Upper lobe of right lung (tissue), 1 donor: ENCODE data around the gene RSPRY1. TPM values are rescaled to one million over a fixed set of nuclear protein-coding genes. Genes with fewer than 3 reads are reported as not detected.

Experiments used
- ATAC-seq: fragments of 200-7000 bp; cut with Tn5 transposase; one replicate; pipeline ENCODE4 v1.9.1; 2020; ENCODE audit warnings: mild to moderate bottlenecking, moderate library complexity
- DNase-seq: peaks from one replicate; pipeline ENCODE4 v3.0.0-alpha.2; 2020
- H3K27ac ChIP-seq: fragments of 200-600 bp; one replicate; pipeline ENCODE4 v1.8.0; 2022
- H3K27me3 ChIP-seq: fragments of 200-600 bp; one replicate; pipeline ENCODE4 v1.8.0; 2022; ENCODE audit warnings: mild to moderate bottlenecking
- H3K36me3 ChIP-seq: fragments of 200-600 bp; one replicate; pipeline ENCODE4 v1.8.0; 2022
- H3K4me1 ChIP-seq: fragments of 200-600 bp; one replicate; pipeline ENCODE4 v1.8.0; 2022
- H3K4me3 ChIP-seq: fragments of 200-600 bp; one replicate; pipeline ENCODE4 v1.8.0; 2022; ENCODE audit warnings: mild to moderate bottlenecking
- H3K9me3 ChIP-seq: fragments of 200-600 bp; one replicate; pipeline ENCODE4 v1.8.0; 2022
- CTCF ChIP-seq: fragments of 200-600 bp; IDR thresholded peaks from one replicate; pipeline ENCODE4 v1.8.0; 2022; ENCODE audit warnings: antibody characterized with exemption
- intact Hi-C: fragments of 100-400 bp; cut with DNase I; formaldehyde crosslinking; loops from one replicate; pipeline ENCODE4 v1.11.0; 2022
- total RNA-seq: library from RNA; stranded (reverse); fragmentation: NEBNext Ultra II Directional; extraction: Animal tissue kit (Norgen Biotek cat#: 25700); gene quantifications from one replicate; pipeline ENCODE4 v1.2.1, GENCODE V29; 2021
- donor health status: DM: no; HTN: yes; CAD: no; lungs with severe emphysema.

The RSPRY1 gene
- total RNA-seq, 1 donor from 2014 or later, result 36.2 TPM

GRCh38 chr16:57178196-57178595 is 7.9 kb upstream of the RSPRY1 start:
- no peaks in the 10 kb centered on the region for H3K27me3 ChIP-seq
- peaks cover 9% of the 10 kb centered on the region for H3K36me3 ChIP-seq
- no peak for TF ChIP-seq CTCF
- intact Hi-C loops, result no loop called here
- ATAC-seq (peak; percentile 44), DNase-seq (no peak)
- H3K4me3 ChIP-seq, result no peak overlapping the region
- H3K9me3 ChIP-seq, result no peaks in the 10 kb centered on the region
- H3K4me1 ChIP-seq, result peaks cover 19% of the 10 kb centered on the region
- H3K27ac ChIP-seq, result no peak overlapping the region

GRCh38 chr16:57178793-57179212 is 7.3 kb upstream of the RSPRY1 start:
- Histone ChIP-seq H3K36me3 (peaks cover 3% of the 10 kb centered on the region), H3K4me1 (peaks cover 19% of the 10 kb centered on the region), H3K27ac (peak overlapping the region; percentile 56), H3K4me3 (no peak overlapping the region), H3K9me3 (no peaks in the 10 kb centered on the region), H3K27me3 (no peaks in the 10 kb centered on the region)
- DNase-seq (no peak), ATAC-seq (peak; percentile 71)
- intact Hi-C loops, result no loop called here
- TF ChIP-seq CTCF, result no peak

- TF ChIP-seq CTCF, result no peak
- Histone ChIP-seq H3K36me3 (peaks cover 3% of the 10 kb centered on the region), H3K4me3 (no peak overlapping the region), H3K27me3 (no peaks in the 10 kb centered on the region), H3K27ac (no peak overlapping the region), H3K4me1 (peaks cover 23% of the 10 kb centered on the region), H3K9me3 (no peaks in the 10 kb centered on the region)
- no peak for ATAC-seq
- intact Hi-C loops, result no loop called here
- no peak for DNase-seq
These were observed 6.8 kb upstream of the RSPRY1 start for GRCh38 chr16:57179215-57179828.

GRCh38 chr16:57184113-57184512 is 2.0 kb upstream of the RSPRY1 start:
- no peak overlapping the region for H3K4me3 ChIP-seq
- no peak for ATAC-seq
- H3K27ac ChIP-seq, result no peak overlapping the region
- H3K36me3 ChIP-seq, result no peaks in the 10 kb centered on the region
- TF ChIP-seq CTCF, result no peak
- peaks cover 18% of the 10 kb centered on the region for H3K4me1 ChIP-seq
- intact Hi-C loops, result no loop called here
- no peaks in the 10 kb centered on the region for H3K9me3 ChIP-seq
- DNase-seq, result no peak
- H3K27me3 ChIP-seq, result no peaks in the 10 kb centered on the region

GRCh38 chr16:57184887-57185445 is 1.2 kb upstream of the RSPRY1 start:
- no peak for TF ChIP-seq CTCF
- intact Hi-C loops, result no loop called here
- Histone ChIP-seq H3K4me3 (peak overlapping the region; percentile 96), H3K4me1 (peaks cover 18% of the 10 kb centered on the region), H3K9me3 (no peaks in the 10 kb centered on the region), H3K36me3 (no peaks in the 10 kb centered on the region), H3K27ac (peak overlapping the region; percentile 89), H3K27me3 (no peaks in the 10 kb centered on the region)
- ATAC-seq (no peak), DNase-seq (no peak)
